ENCODE data around the gene ZBTB7C. TPM values are rescaled to one million over a fixed set of nuclear protein-coding genes. Genes with fewer than 3 reads are reported as not detected.

Gene ZBTB7C
- total RNA-seq, 2 experiments from 2014 or later, result not detected

DNA sequence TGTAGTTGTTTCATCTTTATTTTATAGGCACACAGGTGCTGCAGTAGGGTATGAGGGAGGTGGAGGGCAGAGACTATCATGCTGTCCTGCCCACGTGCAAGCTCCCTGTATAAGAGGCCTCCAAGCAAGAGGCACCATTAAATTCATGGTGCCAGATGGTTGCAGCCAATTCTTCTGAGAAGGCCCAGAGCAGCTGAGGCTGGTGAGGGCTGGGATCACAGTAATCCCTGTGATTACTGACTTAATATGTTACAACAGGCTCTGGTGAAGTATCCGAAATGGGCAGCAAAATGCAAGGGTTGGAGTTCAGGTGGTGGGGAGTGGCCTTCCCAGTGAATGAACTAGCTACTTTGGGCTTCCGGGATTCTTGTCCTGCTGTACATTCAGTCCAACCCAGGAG is 286.8 kb downstream of the ZBTB7C start:
- Histone ChIP-seq H4K20me1 (ENCODE audit: insufficient read depth, low read length) (no peaks in the 10 kb centered on the region), H3K36me3 (ENCODE audit: insufficient read depth, low read length) (no peaks in the 10 kb centered on the region), H3K27ac (ENCODE audit: low read depth, low read length, poor library complexity, severe bottlenecking) (no peak overlapping the region), H3K79me2 (ENCODE audit: insufficient read depth, low read depth, low read length) (no peaks in the 10 kb centered on the region), H3K4me1 (ENCODE audit: insufficient read depth, low read length, poor library complexity, severe bottlenecking) (no peaks in the 10 kb centered on the region), H3K9me3 (ENCODE audit: low read length) (no peaks in the 10 kb centered on the region), H3K9me2 (ENCODE audit: insufficient read depth, low read length) (no peaks in the 10 kb centered on the region), H3K4me2 (ENCODE audit: low read length) (no peak overlapping the region), H2AFZ (ENCODE audit: low read length) (no peak overlapping the region), H3K4me3 (ENCODE audit: low read depth, low read length, poor library complexity, severe bottlenecking) (no peak overlapping the region)
- BruUV-seq (replicated peaks), result no TSS peak
- ChIA-PET POLR2A (no interaction called here), CTCF (ENCODE audit: unreplicated experiment) (no interaction called here)
- no peak for DNase-seq (ENCODE audit: low spot score)
- TF ChIP-seq, protein P1, sequence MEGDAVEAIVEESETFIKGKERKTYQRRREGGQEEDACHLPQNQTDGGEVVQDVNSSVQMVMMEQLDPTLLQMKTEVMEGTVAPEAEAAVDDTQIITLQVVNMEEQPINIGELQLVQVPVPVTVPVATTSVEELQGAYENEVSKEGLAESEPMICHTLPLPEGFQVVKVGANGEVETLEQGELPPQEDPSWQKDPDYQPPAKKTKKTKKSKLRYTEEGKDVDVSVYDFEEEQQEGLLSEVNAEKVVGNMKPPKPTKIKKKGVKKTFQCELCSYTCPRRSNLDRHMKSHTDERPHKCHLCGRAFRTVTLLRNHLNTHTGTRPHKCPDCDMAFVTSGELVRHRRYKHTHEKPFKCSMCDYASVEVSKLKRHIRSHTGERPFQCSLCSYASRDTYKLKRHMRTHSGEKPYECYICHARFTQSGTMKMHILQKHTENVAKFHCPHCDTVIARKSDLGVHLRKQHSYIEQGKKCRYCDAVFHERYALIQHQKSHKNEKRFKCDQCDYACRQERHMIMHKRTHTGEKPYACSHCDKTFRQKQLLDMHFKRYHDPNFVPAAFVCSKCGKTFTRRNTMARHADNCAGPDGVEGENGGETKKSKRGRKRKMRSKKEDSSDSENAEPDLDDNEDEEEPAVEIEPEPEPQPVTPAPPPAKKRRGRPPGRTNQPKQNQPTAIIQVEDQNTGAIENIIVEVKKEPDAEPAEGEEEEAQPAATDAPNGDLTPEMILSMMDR (conservative IDR thresholded peaks at IDR 0.05; ENCODE audit: low read length), result no peak
- intact Hi-C loops (cut with micrococcal nuclease; ENCODE audit: unreplicated experiment), result no loop called here

DNA sequence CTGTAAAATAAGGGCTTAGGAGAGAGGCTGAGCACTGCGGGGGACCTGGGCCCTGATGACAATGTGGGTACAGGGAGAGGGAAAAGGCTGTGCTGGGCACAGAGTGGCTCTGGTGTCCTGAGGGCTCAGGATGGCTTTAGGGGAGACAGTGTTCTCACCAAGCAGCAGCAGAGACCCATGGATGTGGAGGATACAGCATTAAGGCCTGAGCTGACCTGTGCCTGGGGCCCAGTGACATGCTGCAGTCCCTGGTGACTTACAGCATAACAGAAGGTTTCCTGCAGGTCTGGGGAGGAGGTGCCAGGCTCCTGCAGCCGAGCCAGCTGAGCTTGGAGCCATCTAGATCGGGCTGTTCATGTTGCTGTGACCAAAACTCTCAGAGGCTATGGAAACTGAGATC is 287.4 kb downstream of the ZBTB7C start:
- intact Hi-C loops (cut with micrococcal nuclease; ENCODE audit: unreplicated experiment), result no loop called here

GRCh38 chr18:48119204-48119603 is 290.0 kb downstream of the ZBTB7C start:
- CTCF ChIA-PET (ENCODE audit: unreplicated experiment), result no interaction called here
- POLR2A ChIA-PET, result no interaction called here
- Histone ChIP-seq H3K4me1 (ENCODE audit: insufficient read depth, low read length, poor library complexity, severe bottlenecking) (no peaks in the 10 kb centered on the region), H3K4me3 (ENCODE audit: low read depth, low read length, poor library complexity, severe bottlenecking) (no peak overlapping the region), H2AFZ (ENCODE audit: low read length) (no peak overlapping the region), H3K79me2 (ENCODE audit: insufficient read depth, low read depth, low read length) (no peaks in the 10 kb centered on the region), H3K9me2 (ENCODE audit: insufficient read depth, low read length) (no peaks in the 10 kb centered on the region), H3K27ac (ENCODE audit: low read depth, low read length, poor library complexity, severe bottlenecking) (no peak overlapping the region), H3K4me2 (ENCODE audit: low read length) (no peak overlapping the region), H3K36me3 (ENCODE audit: insufficient read depth, low read length) (no peaks in the 10 kb centered on the region), H4K20me1 (ENCODE audit: insufficient read depth, low read length) (no peaks in the 10 kb centered on the region), H3K9me3 (ENCODE audit: low read length) (no peaks in the 10 kb centered on the region)
- TF ChIP-seq EZH2phosphoT487 (IDR thresholded peaks at IDR 0.05; ENCODE audit: borderline replicate concordance, low read depth, low read length), result no peak
- TF ChIP-seq, protein P1 (conservative IDR thresholded peaks at IDR 0.05; ENCODE audit: low read length), result no peak
- no peak for DNase-seq (ENCODE audit: low spot score)
- no TSS peak for BruUV-seq (replicated peaks)
- intact Hi-C loops (cut with micrococcal nuclease; ENCODE audit: unreplicated experiment), result no loop called here

More for the DNA sequence above, 287.4 kb downstream of the ZBTB7C start:
- Histone ChIP-seq H3K27ac (ENCODE audit: low read depth, low read length, poor library complexity, severe bottlenecking) (no peak overlapping the region), H3K4me3 (ENCODE audit: low read depth, low read length, poor library complexity, severe bottlenecking) (no peak overlapping the region), H3K9me3 (ENCODE audit: low read length) (no peaks in the 10 kb centered on the region), H3K9me2 (ENCODE audit: insufficient read depth, low read length) (no peaks in the 10 kb centered on the region), H3K4me1 (ENCODE audit: insufficient read depth, low read length, poor library complexity, severe bottlenecking) (no peaks in the 10 kb centered on the region), H3K79me2 (ENCODE audit: insufficient read depth, low read depth, low read length) (no peaks in the 10 kb centered on the region), H3K36me3 (ENCODE audit: insufficient read depth, low read length) (no peaks in the 10 kb centered on the region), H4K20me1 (ENCODE audit: insufficient read depth, low read length) (no peaks in the 10 kb centered on the region), H3K4me2 (ENCODE audit: low read length) (no peak overlapping the region), H2AFZ (ENCODE audit: low read length) (no peak overlapping the region)
- DNase-seq (ENCODE audit: low spot score), result no peak
- POLR2A ChIA-PET, result no interaction called here
- no TSS peak for BruUV-seq (replicated peaks)
- CTCF ChIA-PET (ENCODE audit: unreplicated experiment), result no interaction called here
- TF ChIP-seq, protein P1 (conservative IDR thresholded peaks at IDR 0.05; ENCODE audit: low read length), result no peak
- TF ChIP-seq EZH2phosphoT487 (IDR thresholded peaks at IDR 0.05; ENCODE audit: borderline replicate concordance, low read depth, low read length), result no peak

Measured in OCI-LY7 (cell line).